ENCODE measurements around the gene CTSA.
A peak's percentile ranks its signal among the peaks of the same experiment; 100 is the strongest.

CTSA gene

DNA sequence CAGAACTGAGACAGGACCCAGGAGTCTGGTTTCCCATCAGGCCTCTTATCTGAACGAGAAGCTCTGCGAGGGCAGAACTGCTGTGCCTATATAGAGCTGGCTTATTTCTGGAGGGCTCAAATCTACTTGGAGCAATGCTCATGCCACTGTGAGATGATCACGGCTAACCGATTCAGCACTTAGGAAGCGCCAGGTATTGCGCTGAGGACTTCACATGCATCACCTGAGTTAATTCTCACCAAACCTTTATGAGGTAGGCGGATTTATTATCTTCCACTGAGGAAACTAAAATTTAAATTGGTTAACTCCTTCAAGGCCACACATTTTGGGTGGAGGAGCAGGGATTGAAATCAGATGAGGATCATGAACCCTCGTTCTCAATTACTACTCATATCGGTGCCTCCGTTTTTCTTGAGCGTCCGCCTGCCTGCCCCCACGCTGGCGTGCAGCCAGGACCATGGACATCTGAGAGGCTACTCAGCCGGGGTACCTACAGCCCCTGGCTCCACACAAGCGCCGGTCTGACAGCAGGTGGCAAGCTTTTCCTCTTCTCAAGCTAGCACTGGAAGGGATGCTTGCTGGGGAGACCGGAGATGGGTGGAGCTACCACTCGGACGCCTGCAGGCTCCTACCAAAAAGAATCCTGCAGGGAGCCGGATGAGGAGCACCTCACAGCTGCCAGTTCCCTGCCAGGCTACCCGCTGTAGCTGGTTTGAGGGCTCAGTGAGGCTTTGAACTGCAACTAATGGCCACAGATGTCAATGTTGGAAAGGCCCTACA is 42.3 kb downstream of the CTSA start:
- DNase-seq = peak; percentile 79
- in situ Hi-C loops (cut with MboI; ENCODE audit: low pct_unique_long_range_greater_than_20kb, low sequenced_read_pairs) = no loop called here

- in situ Hi-C loops (cut with MboI; ENCODE audit: low pct_unique_long_range_greater_than_20kb, low sequenced_read_pairs) = no loop called here
- no peak for DNase-seq
Observed at GRCh38 chr20:45934046-45934585, 43.0 kb downstream of the CTSA start.

- in situ Hi-C loops (cut with MboI; ENCODE audit: low pct_unique_long_range_greater_than_20kb, low sequenced_read_pairs) = no loop called here
- peak; percentile 98 for DNase-seq
Observed at GRCh38 chr20:45934586-45935415, 43.7 kb downstream of the CTSA start, which contains the start of gene PCIF1. Gene PCIF1 (plus strand): TSS chr20:45934683. CDS start chr20:45939000, 4,317 bp downstream.

DNA sequence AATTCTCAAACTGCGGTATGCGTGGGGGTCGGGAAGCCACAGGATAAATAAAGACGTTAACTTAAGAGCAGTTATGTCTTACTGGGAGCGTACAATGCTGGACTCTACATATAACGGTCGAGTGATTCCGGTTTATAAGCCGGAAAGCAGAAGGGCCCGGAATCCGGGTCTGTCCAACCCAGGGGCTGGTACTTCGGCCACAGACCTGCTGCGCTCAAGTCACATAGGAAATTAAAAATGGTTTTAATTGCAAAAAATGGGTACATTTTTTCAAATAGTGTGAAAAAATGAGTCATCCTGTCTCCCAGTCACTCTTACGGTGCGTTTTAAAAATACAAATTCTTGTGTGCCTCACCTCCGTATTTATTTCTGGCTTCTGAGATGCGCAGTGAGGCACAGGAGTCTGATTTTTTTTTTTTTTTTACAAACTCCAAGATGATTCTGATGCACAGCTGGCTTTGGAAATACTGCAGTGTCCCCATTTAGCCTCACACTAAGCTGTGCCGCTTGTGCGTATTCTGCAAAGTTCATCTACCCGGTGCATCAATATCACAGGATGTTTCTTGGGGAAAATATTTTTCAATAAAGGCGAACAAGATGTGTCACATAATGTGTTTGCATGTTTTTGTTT is 44.4 kb downstream of the CTSA start:
- in situ Hi-C loops (cut with MboI; ENCODE audit: low pct_unique_long_range_greater_than_20kb, low sequenced_read_pairs) = no loop called here
- DNase-seq = no peak

DNA sequence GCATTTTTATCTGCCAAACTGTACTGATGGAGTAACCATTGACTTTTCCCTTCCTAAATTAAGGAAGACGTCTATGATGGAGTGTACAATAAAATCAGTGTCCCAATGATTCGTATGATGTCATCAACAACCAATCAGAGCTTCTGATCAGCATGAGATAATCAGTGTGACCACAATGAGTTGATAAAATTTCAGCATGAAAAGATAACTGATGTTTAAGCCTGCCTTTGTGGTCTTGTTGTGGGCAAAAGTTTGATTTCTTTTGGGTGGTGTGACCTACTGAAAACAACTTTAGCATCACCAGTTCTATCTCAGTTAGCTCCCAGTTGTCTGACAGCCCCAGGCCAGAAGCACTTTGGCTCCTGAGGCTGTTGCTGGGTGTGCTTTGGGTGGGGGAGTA is 46.6 kb downstream of the CTSA start:
- no peak for DNase-seq
- in situ Hi-C loops (cut with MboI; ENCODE audit: low pct_unique_long_range_greater_than_20kb, low sequenced_read_pairs) = no loop called here

- in situ Hi-C loops (cut with MboI; ENCODE audit: low pct_unique_long_range_greater_than_20kb, low sequenced_read_pairs) = no loop called here
- DNase-seq = no peak
Observed at GRCh38 chr20:45938727-45939438, 47.7 kb downstream of the CTSA start.

- in situ Hi-C loops (cut with MboI; ENCODE audit: low pct_unique_long_range_greater_than_20kb, low sequenced_read_pairs) = no loop called here
- DNase-seq = no peak
Observed at GRCh38 chr20:45940053-45940452, 48.9 kb downstream of the CTSA start.

DNA sequence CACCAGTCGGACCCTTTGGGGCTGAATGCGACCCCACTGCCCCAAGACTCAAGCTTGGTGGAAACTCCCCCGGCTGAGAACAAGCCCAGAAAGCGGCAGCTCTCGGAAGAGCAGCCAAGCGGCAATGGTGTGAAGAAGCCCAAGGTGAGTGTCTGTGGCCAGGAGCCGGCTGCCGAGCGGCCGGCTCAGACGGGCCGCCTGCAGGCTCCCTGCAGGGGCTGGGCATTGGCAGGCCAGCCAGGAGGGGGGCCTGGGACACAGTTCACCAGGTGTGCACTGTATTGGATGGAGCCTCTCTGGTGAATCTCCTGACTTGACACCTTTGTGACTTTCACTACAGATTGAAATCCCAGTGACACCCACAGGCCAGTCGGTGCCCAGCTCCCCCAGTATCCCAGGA is 49.3 kb downstream of the CTSA start:
- in situ Hi-C loops (cut with MboI; ENCODE audit: low pct_unique_long_range_greater_than_20kb, low sequenced_read_pairs) = no loop called here
- no peak for DNase-seq

- DNase-seq = no peak
- in situ Hi-C loops (cut with MboI; ENCODE audit: low pct_unique_long_range_greater_than_20kb, low sequenced_read_pairs) = no loop called here
Observed at GRCh38 chr20:45943613-45944012, 52.5 kb downstream of the CTSA start.

DNA sequence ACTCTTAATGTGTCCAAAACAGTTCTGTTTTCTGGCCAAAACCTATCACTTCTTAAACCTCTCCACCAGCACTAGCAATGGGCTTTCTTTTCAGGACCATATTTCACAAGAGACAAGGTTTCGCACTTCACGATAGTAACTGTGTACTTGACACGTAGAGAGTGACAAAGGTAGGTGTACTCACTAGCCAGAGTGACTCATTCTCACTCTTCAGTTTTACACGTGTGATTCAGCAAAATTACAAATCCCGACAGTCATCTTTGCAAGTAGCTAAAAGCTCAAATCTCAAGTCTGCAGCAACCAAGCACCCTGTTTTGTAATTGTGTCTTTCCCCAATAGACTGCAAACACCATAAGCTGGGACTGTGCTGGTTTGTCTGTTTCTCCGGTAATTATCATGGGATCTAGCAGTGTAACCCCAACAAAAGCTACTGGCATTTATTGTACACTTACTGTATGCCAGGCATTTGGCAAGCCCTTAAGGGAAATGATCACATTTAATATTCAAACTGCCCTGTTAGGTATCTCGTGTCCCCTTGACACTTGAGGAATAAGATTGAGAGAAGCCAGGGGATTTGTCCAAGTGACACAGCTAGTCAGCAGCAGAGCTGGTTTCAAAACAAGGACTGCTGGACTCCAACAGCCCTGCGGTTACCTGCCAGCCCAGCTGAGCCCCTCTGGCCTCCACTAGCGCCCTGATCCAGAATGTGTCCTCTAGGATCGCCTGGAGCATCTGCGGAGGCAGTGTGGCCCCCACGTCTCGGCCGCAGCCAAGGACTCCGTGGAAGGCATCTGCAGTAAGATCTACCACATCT is 53.2 kb downstream of the CTSA start:
- in situ Hi-C loops (cut with MboI; ENCODE audit: low pct_unique_long_range_greater_than_20kb, low sequenced_read_pairs) = no loop called here
- DNase-seq = no peak

DNA sequence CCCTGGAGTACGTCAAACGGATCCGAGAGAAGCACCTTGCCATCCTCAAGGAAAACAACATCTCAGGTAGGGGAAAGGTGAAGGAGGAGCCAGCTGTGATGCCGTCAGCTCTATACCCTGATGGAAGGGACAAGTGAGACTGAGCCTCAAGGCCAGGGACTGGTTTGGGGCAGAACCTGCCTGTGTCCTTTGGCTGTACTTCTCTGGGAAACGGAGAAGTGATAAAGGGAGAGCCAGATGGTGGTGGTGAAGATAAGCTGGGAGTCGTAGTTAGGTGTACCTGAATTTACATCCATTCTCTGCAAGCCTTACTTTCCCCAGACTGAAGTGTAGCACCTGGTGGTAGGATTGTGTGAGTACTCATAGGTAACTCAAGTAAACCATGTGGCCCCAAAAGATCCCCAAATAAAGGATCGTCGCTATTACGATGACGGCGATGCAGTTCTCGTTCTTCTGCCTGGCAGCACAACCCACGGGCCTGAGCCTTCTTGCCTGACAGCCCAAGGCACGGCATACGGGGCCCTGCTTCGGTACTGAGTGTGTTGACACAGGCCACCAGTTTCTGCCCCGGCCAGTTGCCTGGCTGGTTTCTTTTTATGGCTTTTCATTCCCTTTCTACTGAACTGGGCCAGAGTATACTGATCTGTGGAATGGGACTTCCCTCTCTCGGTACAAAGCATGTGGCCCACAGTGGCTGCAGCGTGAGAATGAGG is 54.0 kb downstream of the CTSA start:
- DNase-seq = no peak
- in situ Hi-C loops (cut with MboI; ENCODE audit: low pct_unique_long_range_greater_than_20kb, low sequenced_read_pairs) = no loop called here

DNA sequence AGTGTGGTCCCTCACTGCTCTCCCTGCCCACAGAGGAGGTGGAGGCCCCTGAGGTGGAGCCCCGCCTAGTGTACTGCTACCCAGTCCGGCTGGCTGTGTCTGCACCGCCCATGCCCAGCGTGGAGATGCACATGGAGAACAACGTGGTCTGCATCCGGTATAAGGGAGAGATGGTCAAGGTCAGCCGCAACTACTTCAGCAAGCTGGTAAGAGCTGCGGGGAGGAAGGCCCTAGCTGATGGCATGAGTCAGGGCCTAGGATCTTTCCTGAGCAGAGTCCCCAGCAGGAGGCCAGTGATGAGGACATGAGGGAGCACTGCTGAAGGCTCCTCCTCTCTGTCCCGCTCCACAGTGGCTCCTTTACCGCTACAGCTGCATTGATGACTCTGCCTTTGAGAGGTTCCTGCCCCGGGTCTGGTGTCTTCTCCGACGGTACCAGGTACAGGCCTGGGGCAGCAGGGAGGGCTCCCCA is 54.6 kb downstream of the CTSA start:
- in situ Hi-C loops (cut with MboI; ENCODE audit: low pct_unique_long_range_greater_than_20kb, low sequenced_read_pairs) = no loop called here
- no peak for DNase-seq

- in situ Hi-C loops (cut with MboI; ENCODE audit: low pct_unique_long_range_greater_than_20kb, low sequenced_read_pairs) = no loop called here
Observed at GRCh38 chr20:45946149-45946970, 55.2 kb downstream of the CTSA start.

DNA sequence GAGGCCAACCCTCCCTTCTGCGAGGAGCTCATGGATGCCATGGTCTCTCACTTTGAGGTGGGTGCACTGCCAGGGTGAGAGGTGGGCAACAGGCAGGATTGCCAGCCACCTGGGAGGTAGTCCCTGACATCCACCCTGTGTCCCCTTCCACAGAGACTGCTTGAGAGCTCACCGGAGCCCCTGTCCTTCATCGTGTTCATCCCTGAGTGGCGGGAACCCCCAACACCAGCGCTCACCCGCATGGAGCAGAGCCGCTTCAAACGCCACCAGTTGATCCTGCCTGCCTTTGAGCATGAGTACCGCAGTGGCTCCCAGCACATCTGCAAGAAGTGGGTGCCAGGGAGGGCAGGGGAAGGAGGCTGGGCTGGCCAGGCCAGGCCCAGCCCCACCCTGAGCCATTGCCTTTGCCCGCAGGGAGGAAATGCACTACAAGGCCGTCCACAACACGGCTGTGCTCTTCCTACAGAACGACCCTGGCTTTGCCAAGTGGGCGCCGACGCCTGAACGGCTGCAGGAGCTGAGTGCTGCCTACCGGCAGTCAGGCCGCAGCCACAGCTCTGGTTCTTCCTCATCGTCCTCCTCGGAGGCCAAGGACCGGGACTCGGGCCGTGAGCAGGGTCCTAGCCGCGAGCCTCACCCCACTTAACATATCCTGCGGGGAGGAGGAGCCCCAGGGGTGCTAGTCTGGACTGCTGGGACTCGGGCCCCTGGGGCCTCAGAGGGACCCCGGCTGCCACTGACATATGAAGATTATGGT is 56.2 kb downstream of the CTSA start:
- no peak for DNase-seq
- in situ Hi-C loops (cut with MboI; ENCODE audit: low pct_unique_long_range_greater_than_20kb, low sequenced_read_pairs) = no loop called here

More at GRCh38 chr20:45946149-45946970, 55.2 kb downstream of the CTSA start:
- no peak for DNase-seq

GRCh38 chr20:45948261-45948733 is 57.2 kb downstream of the CTSA start:
- no peak for DNase-seq
- in situ Hi-C loops (cut with MboI; ENCODE audit: low pct_unique_long_range_greater_than_20kb, low sequenced_read_pairs) = no loop called here

All from KBM-7 (cell line).